Kidney glomerular epithelial cell (primary cell): ENCODE measurements around the gene HECTD2.
"Not testable (repeated sequence)": the region's sequence is repeated elsewhere in the genome, so short reads cannot be mapped to it uniquely, and the experiment has no call there.

Experiments used
- DNase-seq: peaks from one replicate; lab custom pipeline; 2025; lab: John Stamatoyannopoulos, UW

Gene HECTD2

DNA sequence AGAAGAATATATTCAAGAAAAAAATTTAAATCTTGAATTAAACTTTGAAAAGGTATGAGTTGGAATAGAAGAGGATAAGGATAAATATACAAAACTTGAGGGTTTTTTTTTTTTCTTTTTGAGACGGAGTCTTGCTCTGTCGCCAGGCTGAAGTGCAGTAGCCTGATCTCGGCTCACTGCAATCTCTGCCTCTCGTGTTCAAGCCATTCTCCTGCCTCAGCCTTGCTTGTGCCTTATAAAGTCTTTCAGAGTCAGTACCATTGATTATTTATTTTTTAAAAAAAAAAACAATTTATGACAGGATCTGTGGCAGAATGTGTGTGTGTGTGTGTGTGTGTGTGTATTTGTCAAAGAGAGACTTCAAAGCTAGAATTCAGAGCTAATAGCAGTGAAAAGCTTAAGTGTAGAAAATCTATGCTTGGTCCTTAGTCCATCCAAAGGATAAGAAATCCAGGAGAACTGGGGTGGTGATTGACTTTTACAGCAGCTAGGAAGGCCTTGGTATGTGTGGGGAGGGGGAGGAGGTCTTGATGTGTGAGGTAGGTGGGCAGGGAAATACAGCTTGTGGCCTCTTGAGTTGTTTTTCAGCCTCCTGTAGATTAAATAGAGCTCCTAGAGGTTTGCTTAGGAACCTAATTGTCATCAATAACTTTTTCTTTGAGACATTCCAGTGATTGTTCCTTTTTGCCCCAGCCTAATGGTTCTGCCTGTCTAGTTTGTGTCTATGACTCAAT, 2.4 kb downstream of the HECTD2 start:
- no peak for DNase-seq

DNA sequence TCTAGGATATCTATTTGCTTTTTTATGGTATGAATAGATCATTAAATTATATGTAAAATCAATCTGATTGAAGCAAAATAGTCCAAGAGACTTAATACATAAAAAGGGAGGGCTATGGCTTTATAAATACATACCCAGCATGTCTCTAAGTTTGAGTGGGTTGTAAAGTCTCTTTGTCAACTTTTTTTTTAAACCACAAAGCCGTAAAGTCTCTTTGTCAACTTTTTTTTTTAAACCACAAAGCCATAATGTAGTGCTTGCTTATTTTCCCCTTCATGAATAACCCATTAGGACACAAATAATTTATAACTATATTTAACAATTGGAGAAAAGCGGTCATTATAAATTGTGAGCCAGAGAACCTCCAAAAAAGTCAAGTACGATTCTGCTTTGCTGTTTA, 5.7 kb downstream of the HECTD2 start:
- DNase-seq = no peak

DNA sequence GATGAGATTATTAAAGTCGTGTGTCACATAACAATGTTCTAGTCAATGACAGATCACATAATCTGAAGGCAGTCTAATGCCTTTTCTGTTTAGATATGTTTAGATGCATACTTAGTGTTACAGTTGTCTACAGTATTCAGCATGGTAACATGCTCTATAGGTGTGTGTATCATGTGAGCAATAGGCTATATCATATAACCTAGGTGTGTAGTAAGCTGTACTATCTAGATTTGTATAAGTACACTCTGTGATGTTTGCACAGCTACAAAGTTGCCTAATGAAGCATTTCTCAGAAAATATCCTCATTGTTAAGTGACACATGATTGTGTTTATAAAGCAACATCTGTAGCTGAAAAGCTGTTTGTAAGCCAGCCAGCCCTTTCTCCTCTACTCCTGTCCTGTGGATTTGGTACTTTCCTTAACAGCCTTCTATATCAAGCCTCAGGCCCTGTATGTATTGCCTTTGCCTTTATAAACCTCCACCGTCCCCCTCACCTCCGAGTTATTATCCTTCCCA, 6.3 kb downstream of the HECTD2 start:
- DNase-seq = no peak

DNA sequence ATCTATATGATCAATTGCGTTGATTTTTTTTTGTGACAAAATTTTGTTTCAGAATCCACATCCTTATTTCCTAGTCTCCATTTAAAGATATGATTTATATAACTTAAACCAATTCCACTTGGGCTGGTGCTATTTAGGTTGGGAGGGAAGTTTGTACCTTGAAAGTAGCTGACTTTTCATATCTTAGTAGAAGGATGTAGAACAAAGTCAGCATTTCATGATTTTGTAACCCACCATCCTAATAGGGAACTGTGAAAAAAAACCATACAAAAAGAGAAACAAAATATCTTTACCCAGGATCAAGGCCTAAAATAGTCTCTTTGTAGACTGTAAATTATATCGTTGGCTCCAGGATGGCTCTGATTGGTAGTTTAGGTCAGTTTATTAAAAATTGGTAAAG, 8.3 kb downstream of the HECTD2 start:
- DNase-seq = no peak

DNA sequence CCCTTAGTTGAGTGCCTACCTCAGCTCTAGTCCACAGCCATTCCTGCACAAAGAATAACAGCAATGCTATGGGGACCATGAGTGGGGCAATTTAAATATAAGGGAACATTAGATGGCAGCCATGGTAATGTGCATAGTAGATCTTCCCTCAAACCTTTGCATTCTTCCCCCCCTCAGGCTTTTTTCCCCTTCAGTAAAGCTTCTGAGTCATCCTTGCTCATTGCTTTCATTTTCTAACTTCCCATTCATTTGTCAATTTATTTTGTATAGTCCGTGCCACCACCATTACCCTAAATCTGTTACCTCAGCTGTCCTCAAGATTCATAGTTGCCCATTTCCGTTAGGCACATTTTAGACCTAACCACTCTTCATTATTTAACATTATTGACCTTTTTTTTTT, 10.7 kb downstream of the HECTD2 start:
- no peak for DNase-seq

DNA sequence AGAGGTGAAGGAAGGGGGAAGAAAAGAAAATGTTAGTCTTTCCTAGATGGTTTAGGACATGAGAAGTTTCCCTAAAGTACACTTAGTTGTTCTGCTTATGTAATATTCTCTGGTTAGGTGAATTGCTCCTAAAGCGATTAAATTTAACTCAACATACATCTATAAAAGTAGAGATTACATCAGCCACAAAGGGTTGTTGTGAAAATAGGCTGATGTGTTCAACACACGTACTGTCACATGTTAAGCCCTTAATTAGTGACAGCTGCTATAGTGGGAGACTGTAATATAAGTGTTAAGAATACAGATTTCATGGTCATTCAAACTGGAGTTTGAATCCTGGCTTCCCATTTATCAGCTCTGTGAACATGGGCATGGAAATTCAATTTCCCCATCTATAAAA, 12.8 kb downstream of the HECTD2 start:
- DNase-seq = no peak

DNA sequence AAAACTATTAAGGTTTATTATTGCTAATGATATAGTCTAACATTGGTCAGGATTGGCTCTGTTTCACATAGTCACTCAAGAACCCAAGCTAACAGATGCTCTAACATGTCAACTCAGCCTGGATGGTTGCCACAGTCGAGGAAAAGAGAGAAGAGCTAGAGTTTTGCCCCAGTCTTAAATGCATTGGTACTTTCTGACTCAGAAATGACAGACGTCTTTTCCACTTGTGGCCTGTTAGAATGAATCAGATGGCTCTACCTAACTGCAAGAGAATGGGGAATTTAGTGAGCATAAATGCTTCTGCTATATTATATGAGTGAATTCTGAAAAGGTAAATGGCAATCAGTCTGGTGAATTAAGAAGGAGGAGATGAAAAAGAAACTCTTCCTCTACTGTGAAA, 13.9 kb downstream of the HECTD2 start:
- no peak for DNase-seq

DNA sequence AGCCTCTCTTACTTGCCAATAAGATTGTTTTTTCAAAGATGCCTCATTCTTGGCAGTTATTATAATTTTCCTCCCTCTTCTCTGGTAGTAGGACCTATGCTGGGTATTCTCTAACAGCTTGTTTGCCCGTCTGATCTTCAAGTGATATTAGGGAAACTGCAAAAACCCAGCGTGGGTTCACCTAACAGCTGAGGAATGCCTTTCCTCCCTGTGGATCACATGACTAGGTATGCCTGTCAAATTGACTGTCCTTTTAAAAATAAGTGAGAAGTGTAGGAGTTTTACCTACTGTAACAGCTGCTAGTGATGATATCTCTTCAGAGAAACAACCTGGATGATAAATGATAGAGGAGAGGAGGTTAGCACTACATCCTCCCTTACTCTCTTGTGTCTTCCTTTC, 22.0 kb downstream of the HECTD2 start:
- DNase-seq = no peak

DNA sequence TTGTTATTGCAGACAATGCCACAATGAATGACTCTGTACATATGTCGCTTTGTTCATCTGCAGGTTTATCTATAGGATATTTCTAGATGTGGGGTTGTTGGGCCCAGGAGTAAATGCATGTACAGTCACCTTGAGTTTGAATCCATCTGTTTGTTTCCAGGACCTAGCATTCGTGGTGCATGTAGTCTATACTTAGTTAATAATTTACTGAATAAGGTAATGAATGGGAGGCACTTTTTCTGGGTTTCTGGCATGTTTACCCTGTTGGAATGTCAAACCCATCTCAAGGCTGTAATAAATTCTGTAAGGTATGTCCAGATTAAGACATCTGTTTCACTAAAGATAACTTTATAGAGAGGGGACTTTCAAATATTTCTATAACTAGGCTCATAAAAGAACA, 23.5 kb downstream of the HECTD2 start:
- no peak for DNase-seq

DNA sequence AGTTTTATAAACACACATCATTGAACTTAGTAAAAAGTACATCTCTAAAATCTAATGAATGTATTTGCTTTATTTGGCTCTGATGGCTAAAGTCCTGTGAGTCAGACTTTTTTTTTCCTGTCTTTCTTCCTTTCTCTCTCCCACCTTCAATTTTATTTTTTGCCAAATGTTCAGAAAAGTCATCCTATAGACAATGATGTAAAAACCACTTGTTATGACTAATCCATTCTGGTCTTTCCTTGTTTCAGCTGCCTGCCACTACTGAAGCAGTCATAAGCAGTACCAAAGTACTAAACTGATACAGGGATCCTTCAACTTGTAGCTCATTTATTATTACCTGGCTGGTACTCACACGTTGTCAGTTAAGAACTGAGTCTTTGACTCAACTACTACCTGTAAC, 23.9 kb downstream of the HECTD2 start:
- peak; percentile 28 for DNase-seq

DNA sequence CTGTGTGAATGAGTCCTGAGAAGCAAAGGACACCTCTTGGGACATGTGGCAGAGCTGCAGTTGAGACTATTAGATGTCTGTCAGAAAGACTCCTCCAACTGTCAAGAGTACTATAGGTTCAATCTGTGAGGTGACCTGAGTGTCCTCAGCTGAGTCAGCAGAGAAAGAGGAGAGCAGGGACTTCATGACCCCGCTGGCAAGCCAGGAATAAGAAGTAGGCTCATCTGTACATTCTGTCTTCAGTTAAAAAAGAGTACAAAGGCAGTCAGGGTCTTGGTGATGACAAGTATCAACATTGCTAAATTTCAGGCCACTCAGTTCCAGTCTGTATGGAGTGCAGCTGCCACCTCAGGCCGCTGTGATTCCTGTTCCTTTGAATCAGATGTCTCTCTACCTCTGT, 25.1 kb downstream of the HECTD2 start:
- no peak for DNase-seq

DNA sequence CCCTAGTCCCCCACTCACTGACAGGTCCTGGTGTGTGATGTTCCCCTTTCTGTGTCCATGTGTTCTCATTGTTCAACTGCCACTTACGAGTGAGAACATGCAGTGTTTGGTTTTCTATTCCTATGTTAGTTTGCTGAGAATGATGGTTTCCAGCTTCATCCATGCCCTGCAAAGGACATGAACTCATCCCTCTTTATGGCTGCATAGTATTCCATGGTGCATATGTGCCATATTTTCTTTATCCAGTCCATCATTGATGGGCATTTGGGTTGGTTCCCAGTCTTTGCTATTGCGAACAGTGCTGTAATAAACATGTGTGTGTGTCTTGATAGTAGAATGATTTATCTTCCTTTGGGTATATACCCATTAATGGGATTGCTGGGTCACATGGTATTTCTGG, 28.1 kb downstream of the HECTD2 start:
- DNase-seq = not testable (repeated sequence)

DNA sequence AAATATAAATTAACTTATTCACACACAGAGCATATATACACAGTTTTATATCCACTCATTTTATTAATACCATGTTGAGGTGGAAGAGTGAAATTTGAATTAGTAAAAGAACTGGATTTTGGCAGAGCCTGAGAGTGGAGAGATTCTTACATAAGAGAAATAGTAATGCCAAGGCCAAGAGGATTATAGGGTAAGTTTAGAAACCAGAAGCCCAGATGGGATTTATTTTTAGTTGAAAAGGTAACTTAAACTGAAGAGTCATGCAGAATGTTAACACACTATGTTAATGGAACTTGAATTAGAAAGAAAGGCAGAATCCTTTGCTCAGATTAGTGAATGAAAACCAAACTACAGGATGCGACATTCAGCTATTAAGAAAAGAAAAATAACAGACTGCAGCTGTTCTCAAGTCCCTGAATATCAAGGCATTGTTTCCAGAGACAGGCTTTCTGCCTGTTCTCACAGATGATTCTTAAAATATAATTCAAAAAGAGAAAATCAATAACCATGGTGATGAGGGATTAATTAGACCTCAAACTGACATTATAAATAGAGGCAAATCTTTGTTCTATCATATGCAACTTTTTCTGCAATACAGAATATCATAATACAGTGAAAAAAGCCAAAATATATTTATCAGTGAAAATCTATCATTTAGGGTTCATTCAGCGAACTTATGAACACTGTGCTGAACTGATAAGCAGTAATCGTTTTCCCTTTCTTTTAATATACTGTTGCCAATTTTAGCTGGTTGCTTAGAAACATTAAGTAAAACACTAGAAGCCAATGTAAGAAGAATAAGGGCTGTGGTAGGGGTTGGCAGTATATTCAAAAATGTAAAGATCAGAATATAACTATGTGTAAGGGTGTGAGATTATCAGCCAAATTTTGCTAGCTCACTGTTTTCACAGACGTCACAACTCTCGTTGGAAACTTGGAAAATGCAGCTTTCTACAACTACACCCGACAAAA, 34.4 kb downstream of the HECTD2 start:
- DNase-seq = no peak

DNA sequence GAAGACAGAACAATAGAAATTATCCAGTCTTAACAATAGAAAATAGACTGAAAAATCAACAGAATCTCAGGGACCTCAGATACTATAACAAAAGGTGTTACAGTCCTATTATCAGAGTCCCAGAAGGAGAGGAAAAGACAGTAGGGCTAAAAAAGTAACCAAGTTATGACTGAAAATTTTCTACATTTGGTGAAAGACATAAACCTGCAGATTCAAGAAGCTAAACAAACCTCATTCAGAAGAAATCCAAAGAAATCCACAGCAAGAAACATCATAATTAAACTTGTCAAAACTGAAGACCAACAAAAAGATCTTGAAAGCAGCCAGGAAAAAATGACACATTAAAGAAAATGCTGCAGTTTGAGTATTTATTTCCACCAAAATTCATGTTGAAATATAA, 41.9 kb downstream of the HECTD2 start:
- DNase-seq = no peak

DNA sequence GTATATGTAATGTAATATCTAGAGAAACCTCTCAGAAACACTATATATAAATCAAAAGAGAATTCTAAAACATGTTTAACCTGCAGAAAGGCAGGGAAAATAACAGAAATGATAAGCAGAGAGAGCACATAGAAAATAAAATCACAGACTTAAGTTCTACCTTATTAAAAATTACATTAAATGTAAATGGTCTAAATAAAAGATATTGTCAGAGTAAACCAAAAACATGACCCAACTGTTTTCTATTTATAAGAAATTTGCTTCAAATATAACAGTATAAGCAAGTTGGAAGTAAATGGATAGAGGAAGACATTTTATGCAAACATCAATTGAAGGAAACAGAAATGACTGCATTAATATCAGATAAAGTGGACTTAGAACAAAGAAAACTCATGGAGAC, 43.4 kb downstream of the HECTD2 start:
- no peak for DNase-seq

DNA sequence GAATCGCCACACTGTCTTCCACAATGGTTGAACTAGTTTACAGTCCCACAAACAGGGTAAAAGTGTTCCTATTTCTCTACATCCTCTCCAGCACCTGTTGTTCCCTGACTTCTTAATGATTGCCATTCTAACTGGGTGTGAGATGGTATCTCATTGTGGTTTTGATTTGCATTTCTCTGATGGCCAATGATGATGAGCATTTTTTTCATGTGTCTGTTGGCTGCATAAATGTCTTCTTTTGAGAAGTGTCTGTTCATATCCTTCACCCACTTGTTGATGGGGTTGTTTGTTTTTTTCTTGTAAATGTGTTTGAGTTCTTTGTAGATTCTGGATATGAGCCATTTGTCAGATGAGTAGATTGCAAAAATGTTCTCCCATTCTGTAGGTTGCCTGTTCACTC, 45.0 kb downstream of the HECTD2 start:
- DNase-seq = not testable (repeated sequence)

DNA sequence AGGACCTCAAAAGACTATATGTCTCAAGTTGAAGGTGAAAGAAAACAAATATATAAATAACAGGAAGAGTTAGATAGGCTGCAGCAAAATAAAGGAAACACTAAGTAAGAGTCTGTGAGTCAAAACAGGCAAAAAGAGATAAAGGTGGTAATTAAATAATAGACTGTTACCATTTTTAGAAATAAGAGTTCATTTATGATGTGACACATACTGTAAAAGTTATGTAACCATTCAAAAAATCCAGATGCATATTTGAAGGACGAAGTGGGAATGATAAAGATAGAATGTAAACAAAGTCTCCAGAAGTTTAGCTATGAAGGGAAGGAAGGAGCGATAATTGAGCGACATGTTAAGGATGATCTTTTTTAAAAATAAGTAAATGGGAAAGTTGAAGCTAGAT, 50.5 kb downstream of the HECTD2 start:
- no peak for DNase-seq

DNA sequence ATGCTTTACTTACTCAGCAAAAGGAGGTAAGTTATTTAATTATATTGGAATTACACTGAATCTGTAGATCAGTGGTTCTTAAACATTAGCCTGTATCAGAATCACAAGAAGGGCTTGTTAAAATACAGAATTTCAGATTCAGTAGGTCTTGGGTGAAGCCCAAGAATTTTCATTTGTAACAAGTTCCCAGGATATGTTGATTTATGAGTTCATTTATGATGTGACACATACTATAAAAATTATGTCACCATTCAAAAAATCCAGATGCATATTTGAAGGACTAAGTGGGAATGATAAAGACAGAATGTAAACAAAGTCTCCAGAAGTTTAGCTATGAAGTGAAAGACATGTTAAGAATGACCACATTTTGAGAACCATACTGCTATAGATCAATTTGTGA, 52.3 kb downstream of the HECTD2 start:
- DNase-seq = no peak

DNA sequence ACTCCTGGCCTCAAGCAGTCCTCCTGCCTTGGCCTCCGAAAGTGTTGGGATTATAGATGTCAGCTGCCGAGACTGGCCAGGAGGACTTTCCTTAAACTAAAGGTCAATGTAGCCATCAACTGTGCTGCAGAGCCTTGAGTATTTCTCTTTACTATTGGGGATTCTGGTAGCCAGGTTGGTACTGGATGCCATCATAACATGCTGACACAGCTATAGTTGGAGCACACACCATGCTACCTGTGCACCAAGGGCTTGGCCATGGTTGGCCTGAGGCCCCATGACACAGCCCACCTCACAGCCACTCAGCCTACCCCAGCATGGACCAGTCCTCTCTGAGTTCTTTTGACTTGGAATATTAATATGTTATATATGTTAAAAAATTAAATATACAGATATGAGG, 54.4 kb downstream of the HECTD2 start:
- no peak for DNase-seq

DNA sequence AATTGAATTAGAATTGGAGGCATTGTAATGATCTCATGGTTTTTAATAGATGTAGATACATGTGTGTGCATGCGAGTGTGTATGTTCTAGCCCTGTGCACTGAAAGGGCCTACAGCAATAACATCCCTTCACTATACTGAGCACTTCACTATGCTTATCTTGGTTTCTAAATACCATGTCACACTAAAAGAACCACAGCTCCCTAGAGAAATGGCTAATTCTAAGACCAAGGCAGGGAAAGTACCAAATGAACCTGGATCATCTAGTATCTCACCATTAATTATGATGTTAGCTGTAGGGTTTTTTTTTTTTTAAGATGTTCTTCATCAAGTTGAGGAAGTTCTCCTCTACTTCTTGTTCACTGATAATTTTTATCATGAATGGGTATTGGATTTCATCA, 55.1 kb downstream of the HECTD2 start:
- DNase-seq = no peak

DNA sequence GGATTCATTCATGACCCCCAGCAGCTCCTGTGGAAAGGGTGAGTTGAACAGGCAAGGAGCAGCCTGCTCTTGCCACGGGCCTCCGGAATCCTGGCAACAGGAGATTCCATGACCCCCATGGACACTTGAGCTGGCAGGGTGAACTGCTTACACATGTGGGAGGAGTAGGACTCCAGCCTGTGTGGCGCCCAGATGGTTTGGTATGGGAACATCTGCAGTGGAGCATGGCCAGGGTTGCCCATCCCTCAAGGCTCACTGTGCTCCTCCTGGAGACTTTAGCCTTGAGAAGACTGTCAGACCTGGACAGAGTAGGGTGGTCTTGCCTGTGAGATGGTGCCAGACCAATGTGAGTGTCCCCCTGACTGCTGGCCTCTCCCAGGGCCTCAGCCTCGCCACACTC, 57.0 kb downstream of the HECTD2 start:
- DNase-seq = no peak

DNA sequence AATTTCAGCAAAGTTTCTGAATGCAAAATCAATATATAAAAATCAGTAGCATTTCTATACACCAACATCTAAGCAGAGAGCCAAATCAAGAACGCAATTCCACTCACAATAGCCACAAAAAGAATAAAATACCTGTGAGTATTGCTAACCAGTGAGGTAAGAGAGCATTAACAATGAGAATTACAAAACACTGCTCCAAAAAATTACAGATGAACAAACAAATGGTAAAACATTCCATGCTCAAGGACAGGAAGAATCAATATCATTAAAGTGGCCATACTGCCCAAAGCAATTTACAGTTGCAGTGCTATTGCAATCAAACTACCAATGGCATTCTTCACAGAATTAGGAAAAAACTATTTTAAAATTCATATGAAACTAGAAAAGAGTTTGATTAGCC, 61.5 kb downstream of the HECTD2 start:
- no peak for DNase-seq

DNA sequence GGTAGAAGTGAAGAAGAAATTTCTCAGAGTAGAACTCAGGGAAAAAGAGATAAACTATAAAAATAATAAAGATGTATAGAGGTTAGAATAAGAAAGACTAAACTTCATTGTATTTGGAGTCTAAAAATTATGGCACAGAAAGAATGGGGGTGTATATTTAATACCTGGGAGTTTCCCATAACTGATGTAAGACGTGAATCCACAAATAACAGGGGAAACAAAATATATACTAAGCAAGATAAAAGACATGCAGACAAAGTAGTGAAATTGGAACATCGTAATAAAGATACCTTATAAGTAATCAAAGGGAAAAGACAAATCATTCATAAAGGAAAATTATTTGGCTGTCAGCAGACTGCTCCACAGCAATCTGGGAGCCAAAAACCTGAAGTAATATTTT, 62.8 kb downstream of the HECTD2 start:
- DNase-seq = no peak
